ENCODE measurements around the gene RHEBL1. TPM values are rescaled to one million over a fixed set of nuclear protein-coding genes. Genes with fewer than 3 reads are reported as not detected.

Gene RHEBL1
- total and polyA plus RNA-seq, 2 of the 8 experiments (the other 6 are each of a cell fraction or from before 2014, with no cell fraction given): 7.5 to 9.4 TPM

DNA sequence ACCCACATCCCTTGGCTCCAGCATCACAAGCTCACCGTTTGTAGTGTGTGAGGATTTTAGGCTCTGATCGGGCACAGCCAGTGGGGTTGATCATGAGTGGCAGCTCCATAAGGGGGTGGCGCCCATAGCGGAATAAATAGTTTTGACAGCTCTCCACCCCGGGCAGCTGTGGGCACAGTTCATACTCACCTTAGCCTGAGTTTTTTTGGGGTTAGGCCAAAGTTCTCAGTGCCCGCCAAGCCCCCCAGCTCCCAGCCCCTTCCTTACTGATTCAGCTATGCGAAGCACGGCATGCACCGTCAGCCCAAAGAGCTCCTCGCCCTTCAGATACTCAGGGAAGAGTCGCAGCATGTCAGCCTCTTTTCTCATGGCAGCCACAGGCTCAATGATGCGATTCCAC lies 45.2 kb downstream of the RHEBL1 start:
- Histone ChIP-seq H3K27me3 (replicated peaks in 1 of 4; ENCODE audit: control insufficient read depth in 3 of 4, extremely low read depth in 1 of 4, insufficient read depth in 3 of 4, low read length in 3 of 4) (no peaks in the 10 kb centered on the region), H3K14ac (ENCODE audit: insufficient read length) (no peak overlapping the region), H3K4me1 (replicated peaks in 1 of 4; ENCODE audit: control insufficient read depth in 3 of 4, insufficient read depth in 4 of 4, low read length in 3 of 4) (peaks cover 0 to under 1% (median 0%) of the 10 kb centered on the region in 4 experiments; a peak in 1 of 7 replicates), H3K79me1 (ENCODE audit: low read depth, low read length) (no peaks in the 10 kb centered on the region; the same call in 1 of the 2 replicates), H3K4ac (replicated peaks; ENCODE audit: insufficient read length, low read depth, low read length) (no peak overlapping the region), H4K5ac (ENCODE audit: insufficient read length, low read depth, low read length) (no peak overlapping the region), H2BK5ac (ENCODE audit: low read depth, low read length) (no peak overlapping the region), H2BK12ac (ENCODE audit: low read depth, low read length) (no peak overlapping the region), H2BK120ac (replicated peaks; ENCODE audit: low read depth, low read length) (no peak overlapping the region), H3K4me2 (ENCODE audit: insufficient read depth in 1 of 2, low read depth in 2 of 2, low read length in 2 of 2) (no peak overlapping the region), H3K23ac (ENCODE audit: insufficient read length) (no peak overlapping the region), H3K18ac (ENCODE audit: extremely low read depth, low read length) (no peak overlapping the region), H3K36me3 (ENCODE audit: control insufficient read depth in 2 of 4, insufficient read depth in 4 of 4, low read length in 3 of 4) (peaks cover 34 to 77% (median 63%) of the 10 kb centered on the region in 4 experiments; a peak in 7 of 8 replicates), H4K20me1 (replicated peaks in 1 of 2; ENCODE audit: control insufficient read depth in 1 of 2, insufficient read depth in 2 of 2, low read length in 2 of 2) (peaks cover 6 to 8% of the 10 kb centered on the region in 2 experiments), H3K23me2 (ENCODE audit: low read depth, low read length) (no peaks in the 10 kb centered on the region), H2AK5ac (ENCODE audit: low read depth, low read length) (no peak overlapping the region), H3K9ac (replicated peaks in 1 of 4; ENCODE audit: extremely low read depth in 1 of 4, low read depth in 3 of 4, low read length in 3 of 4) (no peak overlapping the region), H3K56ac (replicated peaks; ENCODE audit: insufficient read length, low read depth, low read length) (no peak overlapping the region), H2BK15ac (ENCODE audit: low read length) (no peak overlapping the region), H4K91ac (replicated peaks; ENCODE audit: insufficient read length, low read length) (no peak overlapping the region), H3K27ac (ENCODE audit: low read depth, low read length) (no peak overlapping the region), H3K9me3 (ENCODE audit: insufficient read depth in 2 of 2, low read depth in 1 of 2, low read length in 1 of 2) (no peaks in the 10 kb centered on the region), H2AFZ (ENCODE audit: low read length) (no peak overlapping the region), H2BK20ac (ENCODE audit: low read length) (no peak overlapping the region), H3K4me3 (ENCODE audit: extremely low read depth in 1 of 4, insufficient read depth in 2 of 4, low read depth in 3 of 4, low read length in 4 of 4) (no peak overlapping the region), H4K8ac (ENCODE audit: extremely low read depth, insufficient read depth, low read length) (no peak overlapping the region), H3K79me2 (ENCODE audit: control insufficient read depth in 1 of 2, insufficient read depth in 2 of 2, low read length in 2 of 2) (no peaks in the 10 kb centered on the region)
- DNase-seq (ENCODE audit: low read depth in 1 of 2, low spot score in 2 of 2): no peak
- WGBS, 2 experiments (ENCODE audit: extremely low coverage in 1 of 2, insufficient coverage in 1 of 2, insufficient read length in 1 of 2, insufficient replicate concordance in 2 of 2, low coverage in 1 of 2, low lambda C conversion rate in 2 of 2, missing lambda C conversion rate in 1 of 2): 92% methylated on average over 12 of the region's 12 CpGs; no CpG with 5 or more reads in 1 of the 2 experiments
- FAIRE-seq: no peak
- POLR2A ChIA-PET (ENCODE audit: partially characterized antibody): interaction anchor here (1.3 to 22.2 kb wide), 2 partner anchors 16 to 27 kb away, joined by 3 to 339 read pairs; no protein-coding TSS in a partner anchor
- CTCF ChIA-PET (ENCODE audit: partially characterized antibody): interaction anchor here (1.0 to 4.9 kb wide), 6 partner anchors 14 to 68 kb away, joined by 3 to 43 read pairs (median 3); no protein-coding TSS in a partner anchor
- TF ChIP-seq MAX (IDR thresholded peaks at IDR 0.05) (no peak), CHD1 (IDR thresholded peaks at IDR 0.05; ENCODE audit: low read depth, low read length) (no peak), RBBP5 (IDR thresholded peaks at IDR 0.05; ENCODE audit: borderline replicate concordance, low read depth, low read length) (no peak), TBP (IDR thresholded peaks at IDR 0.05; ENCODE audit: low read depth, low read length) (no peak), USF2 (IDR thresholded peaks at IDR 0.05; ENCODE audit: low read length) (no peak), CTCF (IDR thresholded peaks at IDR 0.05; ENCODE audit: control extremely low read depth in 1 of 3, insufficient read depth in 1 of 3, low read depth in 1 of 3, low read length in 3 of 3) (no peak), RNF2 (IDR thresholded peaks at IDR 0.05; ENCODE audit: borderline replicate concordance, low read depth, low read length, missing control alignments, poor library complexity, severe bottlenecking) (no peak)
- TF ChIP-seq, protein P1, sequence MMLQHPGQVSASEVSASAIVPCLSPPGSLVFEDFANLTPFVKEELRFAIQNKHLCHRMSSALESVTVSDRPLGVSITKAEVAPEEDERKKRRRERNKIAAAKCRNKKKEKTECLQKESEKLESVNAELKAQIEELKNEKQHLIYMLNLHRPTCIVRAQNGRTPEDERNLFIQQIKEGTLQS (IDR thresholded peaks at IDR 0.05; ENCODE audit: insufficient read depth, low read depth, low read length): no peak

Data from H1 (cell line).